ENCODE data around the gene GREB1L. TPM values are rescaled to one million over a fixed set of nuclear protein-coding genes. Genes with fewer than 3 reads are reported as not detected.
"Not testable (repeated sequence)": the region's sequence is repeated elsewhere in the genome, so short reads cannot be mapped to it uniquely, and the experiment has no call there.

The GREB1L gene
- polyA plus RNA-seq, 1 experiment = 2.7 TPM

DNA sequence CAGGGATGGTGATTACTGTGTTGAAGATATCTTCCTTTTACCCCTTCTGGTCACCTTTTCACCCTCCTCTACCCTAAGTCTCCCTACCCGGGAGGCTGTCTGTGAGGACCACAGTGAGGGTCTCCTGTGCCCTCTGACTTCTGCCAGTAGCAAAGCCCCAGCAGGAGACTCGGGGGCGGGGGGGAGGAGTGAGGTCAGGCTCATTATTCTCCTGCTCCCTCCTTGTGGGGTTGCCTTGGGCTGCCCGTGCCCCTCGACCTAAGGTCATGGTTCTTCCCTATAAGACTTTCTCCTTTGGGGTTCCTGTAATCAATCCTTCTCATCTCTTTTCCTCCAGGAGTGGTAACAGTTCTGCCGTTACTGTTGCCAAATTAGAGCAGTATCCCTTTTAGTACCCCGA, 65.5 kb downstream of the GREB1L start:
- Histone ChIP-seq H3K27me3 (ENCODE audit: control insufficient read depth, insufficient read depth, low read length) (no peaks in the 10 kb centered on the region), H3K36me3 (ENCODE audit: control insufficient read depth, insufficient read depth, low read length) (no peaks in the 10 kb centered on the region), H3K4me3 (ENCODE audit: low read depth, low read length) (no peak overlapping the region)
- ChIA-PET POLR2A (no interaction called here), CTCF (no interaction called here)
- no peak for DNase-seq (ENCODE audit: low read depth)
- TF ChIP-seq, protein P1, sequence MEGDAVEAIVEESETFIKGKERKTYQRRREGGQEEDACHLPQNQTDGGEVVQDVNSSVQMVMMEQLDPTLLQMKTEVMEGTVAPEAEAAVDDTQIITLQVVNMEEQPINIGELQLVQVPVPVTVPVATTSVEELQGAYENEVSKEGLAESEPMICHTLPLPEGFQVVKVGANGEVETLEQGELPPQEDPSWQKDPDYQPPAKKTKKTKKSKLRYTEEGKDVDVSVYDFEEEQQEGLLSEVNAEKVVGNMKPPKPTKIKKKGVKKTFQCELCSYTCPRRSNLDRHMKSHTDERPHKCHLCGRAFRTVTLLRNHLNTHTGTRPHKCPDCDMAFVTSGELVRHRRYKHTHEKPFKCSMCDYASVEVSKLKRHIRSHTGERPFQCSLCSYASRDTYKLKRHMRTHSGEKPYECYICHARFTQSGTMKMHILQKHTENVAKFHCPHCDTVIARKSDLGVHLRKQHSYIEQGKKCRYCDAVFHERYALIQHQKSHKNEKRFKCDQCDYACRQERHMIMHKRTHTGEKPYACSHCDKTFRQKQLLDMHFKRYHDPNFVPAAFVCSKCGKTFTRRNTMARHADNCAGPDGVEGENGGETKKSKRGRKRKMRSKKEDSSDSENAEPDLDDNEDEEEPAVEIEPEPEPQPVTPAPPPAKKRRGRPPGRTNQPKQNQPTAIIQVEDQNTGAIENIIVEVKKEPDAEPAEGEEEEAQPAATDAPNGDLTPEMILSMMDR (IDR thresholded peaks at IDR 0.05; ENCODE audit: insufficient read depth, low read depth, low read length) = no peak

- no peak overlapping the region for H3K4me3 ChIP-seq (ENCODE audit: low read depth, low read length)
- DNase-seq (ENCODE audit: low read depth) = no peak
- H3K36me3 ChIP-seq (ENCODE audit: control insufficient read depth, insufficient read depth, low read length) = no peaks in the 10 kb centered on the region
- TF ChIP-seq, protein P1 (IDR thresholded peaks at IDR 0.05; ENCODE audit: insufficient read depth, low read depth, low read length) = no peak
- H3K27me3 ChIP-seq (ENCODE audit: control insufficient read depth, insufficient read depth, low read length) = no peaks in the 10 kb centered on the region
- POLR2A ChIA-PET = no interaction called here
- CTCF ChIA-PET = no interaction called here
These were observed 67.2 kb downstream of the GREB1L start for GRCh38 chr18:21309248-21309647.

DNA sequence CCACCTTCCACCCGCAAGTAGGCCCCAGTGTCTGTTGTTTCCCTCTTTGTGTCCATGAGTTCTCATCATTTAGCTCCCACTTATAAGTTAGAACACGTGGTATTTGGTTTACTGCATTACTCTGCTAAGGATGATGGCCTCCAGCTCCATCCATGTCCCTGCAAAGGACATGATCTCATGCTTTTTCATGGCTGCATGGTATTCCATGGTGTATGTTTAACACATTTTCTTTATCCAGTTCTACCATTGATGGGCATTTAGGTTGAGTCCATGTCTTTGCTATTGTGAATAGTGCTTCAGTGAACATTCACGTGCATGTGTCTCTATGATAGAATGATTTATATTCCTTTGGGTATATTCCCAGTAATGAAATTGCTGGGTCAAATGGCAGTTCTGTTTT, 69.9 kb downstream of the GREB1L start:
- CTCF ChIA-PET; DNase-seq (ENCODE audit: low read depth); H3K27me3 ChIP-seq (ENCODE audit: control insufficient read depth, insufficient read depth, low read length); H3K36me3 ChIP-seq (ENCODE audit: control insufficient read depth, insufficient read depth, low read length); POLR2A ChIA-PET; H3K4me3 ChIP-seq (ENCODE audit: low read depth, low read length): not testable (repeated sequence)

GRCh38 chr18:21313576-21313975, 71.5 kb downstream of the GREB1L start:
- peak; percentile 25 for DNase-seq (ENCODE audit: low read depth)
- Histone ChIP-seq H3K4me3 (ENCODE audit: low read depth, low read length) (no peak overlapping the region), H3K36me3 (ENCODE audit: control insufficient read depth, insufficient read depth, low read length) (no peaks in the 10 kb centered on the region), H3K27me3 (ENCODE audit: control insufficient read depth, insufficient read depth, low read length) (no peaks in the 10 kb centered on the region)
- ChIA-PET CTCF (no interaction called here), POLR2A (no interaction called here)
- TF ChIP-seq, protein P1 (IDR thresholded peaks at IDR 0.05; ENCODE audit: insufficient read depth, low read depth, low read length) = no peak

GRCh38 chr18:21314724-21315123, 72.7 kb downstream of the GREB1L start:
- H3K4me3 ChIP-seq (ENCODE audit: low read depth, low read length) = no peak overlapping the region
- TF ChIP-seq, protein P1 (IDR thresholded peaks at IDR 0.05; ENCODE audit: insufficient read depth, low read depth, low read length) = no peak
- CTCF ChIA-PET = interaction anchor here (1.3 kb wide), 1 partner anchor 39 kb away, joined by 3 read pairs; no protein-coding TSS in a partner anchor
- H3K36me3 ChIP-seq (ENCODE audit: control insufficient read depth, insufficient read depth, low read length) = no peaks in the 10 kb centered on the region
- no peak for DNase-seq (ENCODE audit: low read depth)
- H3K27me3 ChIP-seq (ENCODE audit: control insufficient read depth, insufficient read depth, low read length) = no peaks in the 10 kb centered on the region
- POLR2A ChIA-PET = no interaction called here

GRCh38 chr18:21315126-21315525, 73.1 kb downstream of the GREB1L start:
- DNase-seq (ENCODE audit: low read depth); POLR2A ChIA-PET: not testable (repeated sequence)
- CTCF ChIA-PET = interaction anchor here (1.3 kb wide), 1 partner anchor 39 kb away, joined by 3 read pairs; no protein-coding TSS in a partner anchor

More at GRCh38 chr18:21315126-21315525, 73.1 kb downstream of the GREB1L start:
- H3K36me3 ChIP-seq (ENCODE audit: control insufficient read depth, insufficient read depth, low read length); H3K4me3 ChIP-seq (ENCODE audit: low read depth, low read length); H3K27me3 ChIP-seq (ENCODE audit: control insufficient read depth, insufficient read depth, low read length): not testable (repeated sequence)
